NCI-H2196 treated with DMSO at 0.1 percent for 48 hours (cell line): Measurements from ENCODE around the gene HOXC11.

Source experiments
- DNase-seq: peaks from one replicate; lab custom pipeline; 2025; ENCODE audit not compliant: unreplicated experiment; lab: John Stamatoyannopoulos, UW

The HOXC11 gene

GRCh38 chr12:53973236-53974042, 513 bp downstream of the HOXC11 start:
- DNase-seq: no peak

DNA sequence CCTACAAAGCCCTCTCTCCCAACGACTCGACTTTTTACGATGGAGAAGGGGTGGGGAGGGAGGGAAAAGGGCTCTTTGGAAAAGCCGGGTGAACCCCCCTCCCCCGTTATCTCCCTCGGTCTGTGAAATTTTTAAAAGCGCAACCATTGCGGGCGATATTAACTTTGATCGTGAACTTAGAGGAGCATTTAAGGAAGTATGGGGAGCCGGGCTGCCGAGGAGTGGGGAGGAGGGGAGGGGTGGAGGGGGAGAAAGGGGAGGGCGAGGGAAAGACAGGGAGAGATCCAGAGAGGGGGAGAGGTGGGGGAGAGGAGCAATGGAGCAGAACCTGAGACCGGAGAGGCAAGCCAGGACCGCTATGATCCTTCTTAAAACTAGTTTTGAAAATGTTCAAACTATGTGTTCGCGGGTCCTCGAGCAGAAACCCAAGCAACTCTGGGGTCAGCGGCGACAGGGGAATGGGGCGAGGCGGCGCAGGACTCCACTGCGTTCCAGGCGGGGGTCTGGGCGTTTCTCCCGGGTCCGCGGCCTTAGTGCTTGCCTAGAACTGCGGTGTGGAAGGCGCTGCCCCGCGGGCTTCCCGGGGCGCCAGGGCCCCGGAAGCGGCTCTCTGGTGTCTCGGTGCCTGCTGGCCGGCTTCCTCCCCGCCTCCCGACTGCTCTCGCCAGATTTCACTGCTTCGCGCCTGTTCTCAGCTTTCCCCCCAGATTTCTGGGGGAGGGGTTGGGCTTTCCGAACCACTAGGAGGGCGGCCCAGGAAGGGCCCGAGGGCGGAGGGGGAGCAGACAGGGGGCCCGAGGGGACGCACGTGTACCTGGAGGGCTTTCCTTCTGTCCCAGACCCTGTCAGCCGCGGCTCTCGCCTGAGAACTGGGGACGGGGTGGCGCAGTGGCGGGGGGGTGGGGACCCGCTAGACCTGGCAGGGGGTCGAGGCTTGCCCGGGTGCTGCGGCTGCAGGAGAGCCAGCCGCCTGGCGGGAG, 1.4 kb downstream of the HOXC11 start, which contains the start of gene HOTAIR:
Gene HOTAIR (minus strand): TSS at position 871 of the 980 bp plus-strand sequence.
- peak; percentile 15 for DNase-seq

DNA sequence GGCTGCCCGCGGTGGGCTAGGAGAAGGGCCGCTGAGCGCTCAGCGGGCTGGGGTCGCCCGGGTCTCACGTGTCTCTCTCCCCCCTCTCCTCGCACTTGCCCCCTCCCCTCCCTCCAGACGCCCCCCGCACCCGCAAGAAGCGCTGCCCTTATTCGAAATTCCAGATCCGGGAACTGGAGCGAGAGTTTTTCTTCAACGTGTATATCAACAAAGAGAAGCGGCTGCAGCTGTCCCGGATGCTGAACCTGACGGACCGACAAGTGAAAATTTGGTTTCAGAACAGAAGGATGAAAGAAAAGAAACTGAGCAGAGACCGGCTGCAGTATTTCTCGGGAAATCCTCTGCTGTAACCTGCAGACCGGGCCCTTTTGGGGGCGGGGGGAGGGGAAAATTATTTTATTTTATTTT, 2.1 kb downstream of the HOXC11 start:
- DNase-seq: no peak

GRCh38 chr12:53975479-53976152, 2.7 kb downstream of the HOXC11 start:
- no peak for DNase-seq

DNA sequence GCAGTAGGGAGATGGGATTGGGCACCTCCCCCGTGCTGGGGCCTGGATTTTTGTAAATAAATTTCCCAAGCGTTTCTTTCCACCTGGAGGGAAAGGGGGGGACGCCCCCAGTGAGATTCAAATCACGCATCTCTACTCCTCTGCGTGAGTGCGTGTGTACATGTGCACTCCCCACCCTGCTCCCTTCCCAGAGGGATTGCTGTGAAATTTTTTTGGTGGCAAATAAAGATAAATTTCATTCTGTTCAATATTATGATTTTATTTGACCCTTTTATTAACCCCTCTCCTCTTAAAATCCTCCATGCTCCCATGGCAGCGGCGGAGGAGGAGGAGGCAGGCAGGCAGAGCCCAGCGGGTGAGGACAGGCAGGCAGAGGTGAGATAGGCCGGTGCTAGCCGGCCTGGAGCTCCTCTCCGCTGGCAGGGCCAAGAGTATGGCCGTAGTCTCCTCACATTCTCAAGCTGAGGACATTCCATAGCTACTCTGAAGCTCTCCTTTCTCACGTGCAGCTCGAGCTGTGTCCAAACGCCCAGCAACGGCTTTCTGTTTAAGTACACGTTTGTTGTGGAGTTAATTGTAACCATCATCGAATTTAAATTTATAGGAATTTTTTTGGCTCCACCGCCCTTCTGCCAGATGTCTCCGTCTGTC, 3.4 kb downstream of the HOXC11 start:
- no peak for DNase-seq

DNA sequence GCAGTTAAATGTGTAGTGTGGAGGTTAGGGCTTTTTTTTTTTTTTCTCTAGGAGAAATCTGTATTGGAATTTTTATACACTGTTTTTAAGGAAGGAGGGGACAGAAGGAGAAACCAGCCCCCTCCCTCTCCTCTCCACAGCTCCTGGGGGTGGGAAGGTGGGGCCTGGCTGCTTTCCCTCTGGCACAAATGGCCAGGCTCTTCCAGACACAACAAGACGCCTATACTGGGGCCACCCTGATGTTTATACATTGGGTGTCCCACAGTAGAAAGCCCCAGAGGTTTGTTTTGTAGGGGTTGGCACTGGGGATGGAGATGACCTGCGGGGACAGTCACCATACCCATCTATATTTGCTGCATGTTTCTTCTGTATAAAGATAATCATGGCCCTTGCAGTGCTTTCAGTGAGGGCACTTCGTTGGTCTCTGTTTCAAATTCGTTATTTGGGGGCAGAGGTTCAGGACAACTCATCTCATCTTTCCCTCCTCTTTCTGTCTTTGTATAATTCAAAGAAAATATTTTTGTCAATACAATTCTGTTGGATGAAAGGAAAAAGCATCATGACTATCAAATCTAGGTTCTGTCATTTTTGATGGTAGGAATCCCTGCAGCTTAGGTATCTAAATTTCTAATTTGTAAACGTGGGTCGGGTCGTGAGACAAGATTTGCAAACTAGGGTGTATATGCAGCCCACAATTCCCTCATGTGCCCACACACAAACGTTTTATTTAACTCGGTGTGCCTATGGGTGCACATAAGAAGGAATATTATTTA, 4.1 kb downstream of the HOXC11 start:
- DNase-seq: no peak

DNA sequence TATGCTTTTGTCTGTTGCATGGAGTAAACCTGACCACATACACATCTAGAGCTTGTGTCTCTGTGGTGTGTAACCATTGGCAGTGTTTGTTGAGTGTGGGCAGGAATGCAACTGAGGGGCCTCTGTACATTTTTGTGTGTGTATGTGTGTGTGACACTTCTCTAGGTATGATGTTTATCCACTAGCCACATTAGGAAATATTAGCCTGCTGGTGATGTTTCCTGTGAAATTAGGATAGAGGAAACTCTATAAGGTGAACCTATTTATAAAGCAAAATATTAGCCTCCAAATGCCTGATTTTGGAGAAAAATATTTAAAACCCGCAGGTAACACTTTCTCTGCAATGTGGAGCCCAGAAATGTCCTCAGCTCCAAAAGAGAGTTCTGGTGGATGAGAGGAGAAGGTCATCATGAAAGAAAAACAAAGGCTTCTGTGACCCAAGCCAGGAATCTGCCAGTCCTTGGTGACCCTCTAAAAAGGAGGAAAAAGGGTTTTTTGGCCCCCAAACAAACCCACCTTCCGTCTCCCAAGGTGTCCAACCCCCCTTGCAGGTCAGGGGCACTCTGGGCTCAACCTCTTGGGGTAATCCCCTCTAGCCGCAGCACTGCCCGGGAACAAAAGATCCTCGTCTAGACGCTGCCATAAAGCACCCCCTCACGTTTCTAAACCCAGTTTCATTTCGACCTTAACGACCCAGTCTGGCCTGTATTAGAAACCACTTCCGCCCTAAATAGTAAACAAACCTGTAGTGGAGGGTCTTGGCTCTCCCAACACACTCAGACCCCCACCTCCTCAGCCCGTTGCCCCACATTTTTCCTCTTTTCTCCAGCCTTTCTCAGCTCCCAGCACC, 4.9 kb downstream of the HOXC11 start:
- no peak for DNase-seq

DNA sequence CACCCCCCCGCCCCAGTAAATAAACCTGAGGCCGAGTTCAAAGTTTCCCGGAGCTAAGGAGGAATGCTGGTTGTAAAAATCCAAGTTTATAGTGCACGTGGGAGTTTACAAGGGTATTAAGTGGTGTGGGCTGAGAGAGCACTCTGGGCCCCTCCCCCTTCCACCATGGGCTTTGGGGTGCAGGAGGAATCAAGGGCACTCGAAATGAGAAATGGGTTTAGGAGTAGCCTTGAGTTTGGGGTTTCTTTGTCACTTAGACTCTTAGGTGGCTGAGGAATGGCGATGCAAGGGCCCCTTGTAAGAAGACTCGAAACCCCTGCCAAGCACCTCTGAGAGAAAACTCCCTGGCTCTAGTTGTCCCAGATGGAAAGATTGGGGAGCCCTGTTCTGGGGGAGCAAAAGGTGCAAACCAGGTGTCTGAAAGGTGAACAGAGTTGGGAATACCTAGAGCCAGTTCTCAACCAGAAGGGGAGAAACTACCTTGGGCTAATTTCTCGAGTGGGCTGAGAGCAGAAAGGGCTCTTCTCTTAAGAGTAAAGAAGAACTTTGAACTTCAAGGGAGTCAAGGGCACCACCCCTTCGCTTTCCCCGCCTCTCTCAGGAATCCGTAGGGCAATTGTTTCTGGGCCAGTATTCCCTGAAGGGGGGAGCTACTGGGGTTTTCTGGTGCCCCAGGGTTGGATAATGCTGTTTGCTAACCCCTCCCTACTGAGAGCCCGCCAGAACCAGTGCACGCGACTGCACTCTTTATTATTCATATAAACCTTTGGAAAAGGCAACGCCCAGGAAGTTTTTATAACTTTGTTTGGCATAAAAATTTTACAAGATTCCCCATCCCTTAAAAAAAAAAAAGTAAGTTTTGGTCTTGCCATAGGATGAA, 5.8 kb downstream of the HOXC11 start:
- DNase-seq: no peak

GRCh38 chr12:53980104-53980801, 7.3 kb downstream of the HOXC11 start:
- no peak for DNase-seq

GRCh38 chr12:53980802-53981496, 8.0 kb downstream of the HOXC11 start:
- no peak for DNase-seq

- DNase-seq: no peak
These were observed 9.0 kb downstream of the HOXC11 start for GRCh38 chr12:53981634-53982565.

- DNase-seq: no peak
These were observed 10.0 kb downstream of the HOXC11 start for GRCh38 chr12:53982648-53983567.

GRCh38 chr12:53983568-53983949, 10.6 kb downstream of the HOXC11 start:
- no peak for DNase-seq

DNA sequence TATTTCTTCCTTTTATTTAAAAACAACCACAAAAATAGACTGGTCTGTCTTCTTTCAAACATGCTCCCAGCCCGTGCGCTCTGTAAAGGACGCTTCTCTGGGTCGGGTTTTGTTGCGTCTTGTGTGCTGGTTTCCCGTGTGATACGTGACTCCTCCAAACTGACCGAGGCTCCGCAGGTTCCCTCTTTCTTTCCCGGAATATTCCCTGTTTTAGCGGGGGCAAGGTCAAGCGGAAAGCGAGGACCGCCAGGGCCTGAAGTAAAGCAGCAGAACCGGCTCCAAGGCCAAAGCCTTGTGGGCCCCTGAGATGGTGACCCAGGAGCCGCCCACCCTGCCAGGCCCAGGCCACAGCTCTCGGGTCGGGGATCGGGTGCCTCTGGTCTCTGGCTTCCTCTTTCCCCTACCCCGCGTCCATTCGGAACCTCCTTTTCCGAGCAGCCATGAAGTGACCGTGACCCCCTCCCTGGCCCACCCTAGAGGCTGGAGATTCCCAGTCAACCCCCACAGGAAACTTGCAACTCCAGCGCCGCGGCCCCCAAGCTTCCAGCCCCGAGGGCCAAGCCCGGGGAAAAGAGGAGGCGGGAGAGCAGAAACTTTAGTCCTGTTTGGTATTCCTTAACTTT, 11.1 kb downstream of the HOXC11 start:
- DNase-seq: no peak
